Sigmoid colon (tissue), 4 donors: ENCODE results near the gene EXOSC10.

Source experiments
- EP300 ChIP-seq, 4 donors: sonication (generic); formaldehyde crosslinking; IDR thresholded peaks; one replicate each; pipeline ENCODE4 v1.6.1; 2017; ENCODE audit warnings: antibody characterized with exemption in 4 of 4
- POLR2A ChIP-seq, 2 donors: fragments of 450-650 bp; IDR thresholded peaks; one replicate each; pipeline ENCODE4 v1.6.1; 2016; ENCODE audit warnings: antibody characterized with exemption in 2 of 2, mild to moderate bottlenecking in 2 of 2, moderate library complexity in 2 of 2
- POLR2AphosphoS5 ChIP-seq, 4 donors: sonication (generic); formaldehyde crosslinking; IDR thresholded peaks; one replicate each; pipeline ENCODE4 v1.6.1; 2017; ENCODE audit warnings: antibody characterized with exemption in 4 of 4
- TF ChIP-seq, protein P1 (sequence below), 4 experiments: fragments of 450-650 bp in 3 of 4; fragments of 200-600 bp in 1 of 4; IDR thresholded peaks; one replicate each; pipeline ENCODE4 v1.5.1; 2016 to 2019; ENCODE audit warnings: antibody characterized with exemption in 4 of 4, mild to moderate bottlenecking in 3 of 4, moderate library complexity in 2 of 4

DNA sequence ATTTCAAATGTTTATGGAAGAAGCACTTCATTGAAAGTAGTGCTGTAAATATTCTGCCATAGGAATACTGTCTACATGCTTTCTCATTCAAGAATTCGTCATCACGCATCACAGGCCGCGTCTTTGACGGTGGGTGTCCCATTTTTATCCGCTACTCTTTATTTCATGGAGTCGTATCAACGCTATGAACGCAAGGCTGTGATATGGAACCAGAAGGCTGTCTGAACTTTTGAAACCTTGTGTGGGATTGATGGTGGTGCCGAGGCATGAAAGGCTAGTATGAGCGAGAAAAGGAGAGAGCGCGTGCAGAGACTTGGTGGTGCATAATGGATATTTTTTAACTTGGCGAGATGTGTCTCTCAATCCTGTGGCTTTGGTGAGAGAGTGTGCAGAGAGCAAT is 76.5 kb downstream of the EXOSC10 start:
- TF ChIP-seq, protein P1, sequence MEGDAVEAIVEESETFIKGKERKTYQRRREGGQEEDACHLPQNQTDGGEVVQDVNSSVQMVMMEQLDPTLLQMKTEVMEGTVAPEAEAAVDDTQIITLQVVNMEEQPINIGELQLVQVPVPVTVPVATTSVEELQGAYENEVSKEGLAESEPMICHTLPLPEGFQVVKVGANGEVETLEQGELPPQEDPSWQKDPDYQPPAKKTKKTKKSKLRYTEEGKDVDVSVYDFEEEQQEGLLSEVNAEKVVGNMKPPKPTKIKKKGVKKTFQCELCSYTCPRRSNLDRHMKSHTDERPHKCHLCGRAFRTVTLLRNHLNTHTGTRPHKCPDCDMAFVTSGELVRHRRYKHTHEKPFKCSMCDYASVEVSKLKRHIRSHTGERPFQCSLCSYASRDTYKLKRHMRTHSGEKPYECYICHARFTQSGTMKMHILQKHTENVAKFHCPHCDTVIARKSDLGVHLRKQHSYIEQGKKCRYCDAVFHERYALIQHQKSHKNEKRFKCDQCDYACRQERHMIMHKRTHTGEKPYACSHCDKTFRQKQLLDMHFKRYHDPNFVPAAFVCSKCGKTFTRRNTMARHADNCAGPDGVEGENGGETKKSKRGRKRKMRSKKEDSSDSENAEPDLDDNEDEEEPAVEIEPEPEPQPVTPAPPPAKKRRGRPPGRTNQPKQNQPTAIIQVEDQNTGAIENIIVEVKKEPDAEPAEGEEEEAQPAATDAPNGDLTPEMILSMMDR (IDR thresholded peaks at IDR 0.05): no peak
- TF ChIP-seq POLR2AphosphoS5 (IDR thresholded peaks at IDR 0.05) (no peak), POLR2A (IDR thresholded peaks at IDR 0.05) (no peak), EP300 (IDR thresholded peaks at IDR 0.05) (no peak)
